ACHN (cell line): ENCODE results near the gene ZDHHC11B.

ENCODE experiments used
- DNase-seq: peaks from one replicate; pipeline ENCODE4 v3.0.0-alpha.2; 2015
- in situ Hi-C: cut with HindIII; loops from 2 replicates; pipeline ENCODE4 v1.10.0; 2017; ENCODE audit warnings: low sequenced_read_pairs, low pct_ligation_motif_present, low pct_unique_long_range_greater_than_20kb

Gene ZDHHC11B

GRCh38 chr5:672329-673160 is 112.0 kb downstream of the ZDHHC11B start:
- in situ Hi-C loops = no loop called here
- DNase-seq = peak; percentile 73

DNA sequence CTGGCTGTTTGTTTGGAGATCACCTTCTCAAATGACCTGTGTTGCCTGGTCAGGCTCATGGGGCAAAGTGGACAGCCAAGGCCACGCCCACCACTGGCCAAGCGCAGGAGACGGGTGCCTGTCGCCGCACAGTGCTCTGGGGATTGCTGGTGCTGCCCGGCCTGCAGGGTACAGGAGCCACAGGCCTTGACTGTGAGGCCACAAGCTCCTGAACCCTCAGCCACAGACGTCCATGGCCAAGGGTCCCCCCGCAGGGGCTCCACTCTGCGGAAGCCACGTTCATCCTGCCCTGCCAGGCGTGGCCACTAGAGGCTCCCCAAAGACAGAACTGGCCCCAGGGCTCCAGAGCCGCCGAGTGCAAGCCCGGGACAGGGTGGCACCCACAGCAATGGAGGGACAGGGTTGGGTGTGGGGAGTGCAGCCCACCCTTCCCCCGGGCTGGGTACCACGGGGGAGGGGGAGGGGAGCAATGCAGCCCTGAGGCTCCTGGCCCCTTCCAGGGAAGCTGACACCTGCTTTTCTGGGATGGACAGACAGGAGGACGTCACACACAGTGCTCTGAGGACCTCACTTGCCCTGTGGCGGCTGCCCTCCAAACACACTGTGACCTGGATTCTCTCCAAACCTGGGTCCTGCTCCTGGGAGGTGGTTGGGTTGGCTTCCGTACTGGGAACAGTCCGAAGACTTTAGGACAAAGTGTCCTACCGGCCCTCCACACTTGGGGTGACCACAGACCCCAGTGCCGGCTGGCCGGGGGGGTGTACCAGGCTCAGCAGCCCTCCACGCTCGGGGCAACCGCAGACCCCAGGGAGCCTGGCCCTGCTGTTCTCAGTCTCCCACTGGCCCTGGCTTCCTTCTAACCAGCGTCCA is 112.8 kb downstream of the ZDHHC11B start:
- in situ Hi-C loops = no loop called here
- DNase-seq = peak; percentile 58

- in situ Hi-C loops = no loop called here
- DNase-seq = no peak
Observed at GRCh38 chr5:670396-671270, 113.9 kb downstream of the ZDHHC11B start.

DNA sequence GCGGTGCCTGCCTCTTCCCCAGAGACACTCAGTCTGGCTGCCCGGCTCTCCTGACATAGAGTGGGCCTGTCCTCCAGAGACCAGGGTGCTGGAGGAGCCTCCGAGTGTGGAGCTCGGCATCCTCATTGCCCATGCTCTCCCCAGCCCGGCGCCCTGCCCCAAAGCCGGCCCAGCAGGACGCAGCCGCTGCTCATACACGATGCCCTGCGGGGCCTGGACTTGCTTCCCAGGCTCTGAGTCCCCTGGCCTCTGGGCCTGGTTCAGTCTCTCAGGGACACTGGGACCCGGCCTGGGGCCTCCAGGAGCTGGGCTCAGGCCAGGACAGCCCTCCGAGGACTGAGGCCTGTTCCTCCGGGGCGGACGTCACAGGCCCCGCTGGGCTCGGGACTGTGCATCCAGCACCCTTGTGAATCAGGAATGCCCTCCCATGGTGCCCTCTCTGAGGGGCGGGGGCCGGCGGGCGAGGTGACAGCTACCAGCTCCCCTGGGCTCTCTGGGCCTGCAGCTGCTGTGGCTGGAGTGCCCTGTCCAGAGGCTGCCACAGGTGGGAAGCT is 114.6 kb downstream of the ZDHHC11B start:
- in situ Hi-C loops = no loop called here
- no peak for DNase-seq

- DNase-seq = peak; percentile 31
- in situ Hi-C loops = no loop called here
Observed at GRCh38 chr5:669111-669841, 115.3 kb downstream of the ZDHHC11B start.

DNA sequence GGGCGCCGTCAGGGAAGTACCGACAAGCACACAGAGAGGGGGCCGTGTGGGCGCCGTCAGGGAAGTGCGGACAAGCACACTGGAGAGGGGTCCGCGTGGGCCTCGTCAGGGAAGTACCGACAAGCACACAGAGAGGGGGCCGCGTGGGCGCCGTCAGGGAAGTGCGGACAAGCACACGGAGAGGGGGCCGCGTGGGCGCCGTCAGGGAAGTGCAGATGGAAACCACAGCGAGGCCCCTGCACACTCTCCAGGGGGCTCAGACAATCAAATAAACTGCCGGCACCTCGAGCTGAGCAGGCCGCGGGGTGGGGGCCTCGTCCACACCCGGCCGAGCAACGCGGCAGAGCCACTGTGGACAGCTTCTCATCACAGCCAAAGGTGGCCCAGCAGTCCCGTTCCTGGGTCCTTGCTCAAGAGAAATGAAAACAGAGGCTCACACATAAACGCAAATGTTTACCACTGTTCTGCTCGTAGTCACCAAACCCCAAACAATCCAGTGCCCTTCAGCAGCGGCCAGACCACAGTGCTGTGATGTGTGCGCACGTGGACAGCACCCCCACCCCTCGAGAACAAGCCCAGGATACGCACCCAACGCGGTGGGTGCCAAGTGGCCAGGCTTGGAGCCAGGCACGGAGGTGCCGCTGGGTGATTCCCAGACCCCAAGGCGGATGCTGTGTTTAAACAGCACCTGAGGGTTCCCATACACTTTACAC is 116.1 kb downstream of the ZDHHC11B start:
- in situ Hi-C loops = no loop called here
- DNase-seq = no peak

DNA sequence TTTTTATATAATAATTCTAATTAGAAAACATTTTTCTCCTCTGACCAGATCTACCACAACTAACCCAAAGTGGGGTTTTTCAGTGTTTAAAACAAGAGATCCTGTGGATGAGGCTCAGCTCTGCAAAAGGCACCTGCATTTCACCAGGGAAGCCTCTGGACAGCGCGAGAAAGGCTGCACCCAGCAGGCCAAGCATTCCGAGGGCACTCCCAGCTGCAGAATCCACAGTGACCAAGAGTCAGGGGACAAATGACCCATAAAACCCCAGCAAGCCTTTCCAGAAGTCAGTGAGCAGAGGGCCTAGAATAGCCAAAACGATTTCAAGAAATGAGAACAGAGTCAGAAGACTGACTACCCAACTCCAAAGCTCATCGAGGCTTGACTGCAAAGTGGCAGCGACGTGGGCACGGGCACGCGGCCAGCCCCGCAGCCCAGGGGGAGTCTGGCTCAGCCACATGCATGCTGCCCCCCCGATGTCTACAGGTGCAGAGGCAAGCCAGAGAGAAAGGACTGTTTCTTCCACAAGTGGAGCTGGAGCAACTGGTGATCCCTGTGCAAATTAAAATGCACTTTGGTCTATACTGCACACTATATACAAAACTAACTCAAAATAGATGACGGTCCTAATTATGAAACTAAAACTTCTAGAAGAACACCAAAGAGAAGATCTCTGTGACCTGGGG is 117.6 kb downstream of the ZDHHC11B start:
- DNase-seq = peak; percentile 38
- in situ Hi-C loops = no loop called here

- in situ Hi-C loops = no loop called here
Observed at GRCh38 chr5:665956-666711, 118.4 kb downstream of the ZDHHC11B start.

GRCh38 chr5:665541-665955 is 119.0 kb downstream of the ZDHHC11B start:
- in situ Hi-C loops = no loop called here
- no peak for DNase-seq

More at GRCh38 chr5:665956-666711, 118.4 kb downstream of the ZDHHC11B start:
- DNase-seq = no peak

- in situ Hi-C loops = no loop called here
- no peak for DNase-seq
Observed at GRCh38 chr5:664994-665360, 119.6 kb downstream of the ZDHHC11B start.

GRCh38 chr5:664343-664993 is 120.1 kb downstream of the ZDHHC11B start:
- in situ Hi-C loops = no loop called here
- DNase-seq = no peak

DNA sequence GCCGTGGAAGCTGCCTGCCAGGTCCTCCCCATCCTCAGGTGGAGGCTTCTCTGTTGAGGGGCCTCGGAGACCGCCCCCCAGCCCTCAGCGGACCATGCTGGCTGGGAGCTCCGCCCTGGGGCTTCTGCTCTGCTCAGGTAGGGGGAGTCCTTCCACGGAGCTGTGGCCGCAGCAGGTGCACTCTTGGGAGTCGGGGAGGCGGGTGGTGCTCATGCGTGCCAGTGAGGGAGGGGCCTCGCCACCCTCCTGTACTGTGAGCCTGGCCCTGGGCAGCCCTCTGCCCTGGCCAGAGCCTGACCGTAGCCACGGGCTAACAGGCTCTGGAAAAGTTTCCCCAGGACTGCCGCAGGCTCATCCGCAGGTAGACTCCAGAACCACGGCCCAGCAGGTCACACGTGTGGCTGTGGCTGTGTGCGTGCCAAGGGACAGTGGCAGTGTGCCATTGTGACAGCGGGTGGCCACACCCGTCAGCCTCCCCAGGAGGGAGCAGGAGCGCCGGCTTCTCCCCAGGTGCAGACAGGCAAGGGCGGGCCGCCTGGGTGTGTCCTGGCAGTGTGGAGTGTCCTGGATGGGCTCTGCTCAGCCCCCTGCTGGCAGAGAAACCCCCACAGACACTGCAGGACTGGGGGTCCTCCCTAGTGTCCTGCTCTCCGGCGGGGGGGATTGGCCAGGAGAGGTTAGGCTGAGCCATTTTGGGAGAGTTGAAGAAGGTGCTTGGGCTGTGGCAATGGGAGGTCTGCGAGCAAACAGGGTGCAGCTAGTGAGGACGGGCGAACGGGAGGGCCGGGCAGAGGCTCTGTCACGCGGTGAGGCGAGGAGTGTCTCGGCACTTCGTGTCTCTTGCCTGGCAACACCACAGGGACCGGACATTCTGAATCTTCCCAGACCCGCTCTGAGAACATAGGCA is 120.8 kb downstream of the ZDHHC11B start:
- DNase-seq = no peak
- in situ Hi-C loops = no loop called here

- in situ Hi-C loops = no loop called here
- no peak for DNase-seq
Observed at GRCh38 chr5:662751-663435, 121.6 kb downstream of the ZDHHC11B start.
